ENCODE measurements around the gene FLOT2.
A peak's percentile ranks its signal among the peaks of the same experiment; 100 is the strongest.
"Not testable (repeated sequence)": the region's sequence is repeated elsewhere in the genome, so short reads cannot be mapped to it uniquely, and the experiment has no call there.

Gene FLOT2

GRCh38 chr17:28937044-28937729 lies 39.7 kb upstream of the FLOT2 start:
- Histone ChIP-seq H3K4me2 (peak overlapping the region; percentile 66), H4K20me1 (peaks cover 100% of the 10 kb centered on the region), H3K4me3 (no peak overlapping the region), H3K9ac (peak overlapping the region; percentile 48; the same call in 1 of the 2 replicates), H3K4me1 (peaks cover 78% of the 10 kb centered on the region), H3K36me3 (peaks cover 57% of the 10 kb centered on the region), H3K9me3 (no peaks in the 10 kb centered on the region), H3K27me3 (no peaks in the 10 kb centered on the region), H3K27ac (peak overlapping the region; percentile 49)
- TF ChIP-seq Cebpa-rat (IDR thresholded peaks at IDR 0.05): 0 out of 2 replicates have a peak, but pooled peaks have one; percentile 32

GRCh38 chr17:28935744-28936460 lies 38.4 kb upstream of the FLOT2 start:
- peaks cover 100% of the 10 kb centered on the region for H4K20me1 ChIP-seq
- H3K27ac ChIP-seq: peak overlapping the region; percentile 49
- H3K9ac ChIP-seq: 0 out of 2 replicates have a peak overlapping the region, but pooled peaks have one; percentile 48
- peaks cover 72% of the 10 kb centered on the region for H3K4me1 ChIP-seq
- H3K4me3 ChIP-seq: no peak overlapping the region
- no peak for TF ChIP-seq Cebpa-rat (IDR thresholded peaks at IDR 0.05)
- peaks cover 63% of the 10 kb centered on the region for H3K36me3 ChIP-seq
- no peaks in the 10 kb centered on the region for H3K9me3 ChIP-seq
- peak overlapping the region; percentile 66 for H3K4me2 ChIP-seq
- no peaks in the 10 kb centered on the region for H3K27me3 ChIP-seq

GRCh38 chr17:28934508-28934907 lies 37.0 kb upstream of the FLOT2 start:
- H3K4me3 ChIP-seq, H3K9ac ChIP-seq, H3K27ac ChIP-seq, H3K4me2 ChIP-seq, H3K9me3 ChIP-seq, H3K27me3 ChIP-seq: not testable (repeated sequence)
- H4K20me1 ChIP-seq: peaks cover 100% of the 10 kb centered on the region
- peaks cover 72% of the 10 kb centered on the region for H3K4me1 ChIP-seq
- peaks cover 65% of the 10 kb centered on the region for H3K36me3 ChIP-seq

- H3K27ac ChIP-seq: no peak overlapping the region
- H3K4me3 ChIP-seq: no peak overlapping the region
- H3K4me1 ChIP-seq: peaks cover 63% of the 10 kb centered on the region
- H3K9me3 ChIP-seq: no peaks in the 10 kb centered on the region
- no peaks in the 10 kb centered on the region for H3K27me3 ChIP-seq
- H3K4me2 ChIP-seq: peak overlapping the region; percentile 54
- no peak for TF ChIP-seq Cebpa-rat (IDR thresholded peaks at IDR 0.05)
- H3K9ac ChIP-seq: no peak overlapping the region
- H4K20me1 ChIP-seq: peaks cover 100% of the 10 kb centered on the region
- H3K36me3 ChIP-seq: peaks cover 89% of the 10 kb centered on the region
Observed at GRCh38 chr17:28929787-28930186, 32.3 kb upstream of the FLOT2 start.

GRCh38 chr17:28928061-28928460 lies 30.5 kb upstream of the FLOT2 start:
- Histone ChIP-seq H4K20me1 (peaks cover 95% of the 10 kb centered on the region), H3K4me2 (no peak overlapping the region), H3K9me3 (no peaks in the 10 kb centered on the region), H3K27me3 (no peaks in the 10 kb centered on the region), H3K4me3 (no peak overlapping the region), H3K36me3 (peaks cover 89% of the 10 kb centered on the region), H3K9ac (no peak overlapping the region), H3K4me1 (peaks cover 56% of the 10 kb centered on the region), H3K27ac (no peak overlapping the region)
- TF ChIP-seq Cebpa-rat (IDR thresholded peaks at IDR 0.05): no peak

GRCh38 chr17:28926786-28927185 lies 29.3 kb upstream of the FLOT2 start:
- H3K9ac ChIP-seq: no peak overlapping the region; the same call in 1 of the 2 replicates
- no peak for TF ChIP-seq Cebpa-rat (IDR thresholded peaks at IDR 0.05)
- H3K27me3 ChIP-seq: no peaks in the 10 kb centered on the region
- H3K4me2 ChIP-seq: peak overlapping the region; percentile 50
- H3K27ac ChIP-seq: peak overlapping the region; percentile 58
- H3K36me3 ChIP-seq: peaks cover 89% of the 10 kb centered on the region
- peaks cover 92% of the 10 kb centered on the region for H4K20me1 ChIP-seq
- H3K4me1 ChIP-seq: peaks cover 56% of the 10 kb centered on the region
- no peaks in the 10 kb centered on the region for H3K9me3 ChIP-seq
- H3K4me3 ChIP-seq: no peak overlapping the region

GRCh38 chr17:28926366-28926765 lies 28.8 kb upstream of the FLOT2 start:
- peaks cover 89% of the 10 kb centered on the region for H3K36me3 ChIP-seq
- TF ChIP-seq Cebpa-rat (IDR thresholded peaks at IDR 0.05): no peak
- no peaks in the 10 kb centered on the region for H3K9me3 ChIP-seq
- H3K9ac ChIP-seq: no peak overlapping the region; the same call in 1 of the 2 replicates
- peak overlapping the region; percentile 50 for H3K4me2 ChIP-seq
- peaks cover 53% of the 10 kb centered on the region for H3K4me1 ChIP-seq
- H3K4me3 ChIP-seq: no peak overlapping the region
- peaks cover 92% of the 10 kb centered on the region for H4K20me1 ChIP-seq
- no peaks in the 10 kb centered on the region for H3K27me3 ChIP-seq
- peak overlapping the region; percentile 58 for H3K27ac ChIP-seq

- Histone ChIP-seq H3K4me3 (no peak overlapping the region), H3K4me1 (peaks cover 49% of the 10 kb centered on the region), H3K9ac (no peak overlapping the region), H3K27me3 (no peaks in the 10 kb centered on the region), H3K27ac (0 out of 2 replicates have a peak overlapping the region, but pooled peaks have one; percentile 58), H3K4me2 (peak overlapping the region; percentile 50), H3K36me3 (peaks cover 89% of the 10 kb centered on the region), H4K20me1 (peaks cover 88% of the 10 kb centered on the region), H3K9me3 (no peaks in the 10 kb centered on the region)
- no peak for TF ChIP-seq Cebpa-rat (IDR thresholded peaks at IDR 0.05)
Observed at GRCh38 chr17:28925912-28926365, 28.4 kb upstream of the FLOT2 start.

- H3K9ac ChIP-seq: no peak overlapping the region
- TF ChIP-seq Cebpa-rat (IDR thresholded peaks at IDR 0.05): no peak
- no peaks in the 10 kb centered on the region for H3K27me3 ChIP-seq
- H4K20me1 ChIP-seq: peaks cover 75% of the 10 kb centered on the region
- peaks cover 1% of the 10 kb centered on the region; the same call in 1 of the 2 replicates for H3K4me1 ChIP-seq
- no peak overlapping the region for H3K4me3 ChIP-seq
- peaks cover 100% of the 10 kb centered on the region for H3K36me3 ChIP-seq
- no peak overlapping the region for H3K27ac ChIP-seq
- H3K9me3 ChIP-seq: no peaks in the 10 kb centered on the region
- H3K4me2 ChIP-seq: no peak overlapping the region
Observed at GRCh38 chr17:28920201-28920600, 22.7 kb upstream of the FLOT2 start.

- Histone ChIP-seq H3K27me3 (no peaks in the 10 kb centered on the region), H3K9me3 (no peaks in the 10 kb centered on the region), H3K9ac (no peak overlapping the region), H3K4me3 (no peak overlapping the region), H3K4me2 (no peak overlapping the region), H3K4me1 (no peaks in the 10 kb centered on the region), H3K36me3 (peaks cover 100% of the 10 kb centered on the region), H3K27ac (no peak overlapping the region), H4K20me1 (peaks cover 63% of the 10 kb centered on the region)
- TF ChIP-seq Cebpa-rat (IDR thresholded peaks at IDR 0.05): no peak
Observed at GRCh38 chr17:28918295-28918694, 20.8 kb upstream of the FLOT2 start.
